ENCODE data around the gene SIMC1. TPM values are rescaled to one million over a fixed set of nuclear protein-coding genes. Genes with fewer than 3 reads are reported as not detected.
"Not testable (repeated sequence)": the region's sequence is repeated elsewhere in the genome, so short reads cannot be mapped to it uniquely, and the experiment has no call there.

Gene SIMC1
- total RNA-seq: 11.5 TPM
- long read RNA-seq, partial matches to known transcripts: 3 of 9 reads
- long read RNA-seq, other reads (novel, unspliced or antisense): 4 of 9 reads

GRCh38 chr5:176237971-176238644, at the start of gene SIMC1:
SIMC1 (plus strand) TSS chr5:176238424; CDS start chr5:176238509, 85 bp downstream.
- not testable (repeated sequence) for DNase-seq (ENCODE audit: low spot score)

- peak; percentile 67 for DNase-seq (ENCODE audit: low spot score)
These were observed 49.6 kb upstream of the SIMC1 start for GRCh38 chr5:176188506-176189193.

GRCh38 chr5:176189857-176190256, 48.4 kb upstream of the SIMC1 start:
- DNase-seq (ENCODE audit: low spot score): peak; percentile 59

DNA sequence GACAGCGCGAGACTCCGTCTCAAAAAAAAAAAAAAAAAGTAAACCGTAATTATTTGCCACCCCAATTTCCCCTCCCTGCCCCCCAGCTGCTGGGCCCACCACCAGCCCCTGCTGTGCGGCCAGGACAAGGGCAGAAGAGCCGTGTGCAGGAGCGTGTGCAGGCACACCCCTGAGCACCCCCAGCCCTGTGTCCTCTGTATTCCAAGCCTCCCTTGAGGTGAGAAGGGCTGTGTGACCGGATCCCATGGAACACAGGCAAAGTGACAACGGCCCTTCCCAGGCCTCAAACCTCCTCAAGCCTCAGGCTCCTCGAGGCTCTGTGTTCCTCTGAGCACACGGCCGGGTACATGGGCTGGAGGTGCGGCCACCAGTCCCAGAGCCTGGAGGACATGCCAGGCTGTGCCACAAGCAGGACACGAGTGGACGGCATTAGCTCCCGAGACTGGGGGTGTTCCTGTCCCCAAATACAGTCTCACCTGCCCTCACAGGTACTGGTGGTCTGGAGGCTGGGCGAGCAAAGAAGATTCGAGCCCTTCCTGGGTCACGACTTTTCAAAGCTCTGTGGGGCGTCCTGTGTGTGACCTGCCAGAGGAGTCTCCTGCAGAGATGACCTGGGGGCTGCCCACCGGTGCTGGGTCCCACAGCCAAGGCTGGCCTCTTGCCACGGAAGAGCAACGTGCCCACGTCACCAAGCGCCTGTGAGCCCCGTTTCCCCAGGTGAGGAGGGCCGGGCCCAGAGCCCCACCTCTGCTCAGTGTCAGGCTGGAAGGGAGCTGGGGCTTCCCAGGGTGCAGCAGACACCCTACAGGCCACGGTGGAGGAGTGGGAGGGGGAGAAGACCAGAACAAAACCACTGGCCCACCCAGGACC, 47.1 kb upstream of the SIMC1 start:
- peak; percentile 72 for DNase-seq (ENCODE audit: low spot score)

DNA sequence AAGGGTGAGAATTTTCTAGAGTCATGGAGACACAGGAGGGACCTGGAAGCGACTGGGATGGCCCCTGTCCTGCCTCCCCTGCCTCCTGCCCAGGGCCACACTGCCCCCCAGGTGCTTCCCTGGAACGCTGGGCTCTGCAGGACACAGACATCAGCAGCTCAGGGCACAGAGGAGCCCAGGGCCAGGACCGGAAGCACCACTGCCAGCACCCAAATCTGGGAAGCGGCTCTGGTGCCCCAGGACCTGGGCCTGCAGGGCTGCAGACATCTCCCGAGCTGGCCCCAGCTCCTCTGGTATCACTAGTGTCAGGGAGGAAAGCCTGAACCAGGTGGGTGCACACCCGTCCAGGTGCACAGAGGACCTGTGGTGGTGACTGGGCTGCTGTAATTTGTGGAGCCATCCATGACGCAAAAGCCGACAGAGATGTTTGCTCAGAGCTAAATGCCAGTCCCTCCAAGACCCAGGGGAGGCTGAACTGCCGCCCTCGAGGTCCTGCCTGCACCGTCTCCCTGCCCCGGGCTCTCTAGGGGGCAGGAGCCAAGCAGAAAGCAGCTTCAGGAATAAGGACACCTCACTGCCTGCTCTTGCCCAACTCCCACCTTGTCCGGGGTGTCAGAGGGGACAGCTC, 46.0 kb upstream of the SIMC1 start:
- peak; percentile 62 for DNase-seq (ENCODE audit: low spot score)

GRCh38 chr5:176192722-176193117, 45.5 kb upstream of the SIMC1 start:
- not testable (repeated sequence) for DNase-seq (ENCODE audit: low spot score)

- not testable (repeated sequence) for DNase-seq (ENCODE audit: low spot score)
These were observed 44.6 kb upstream of the SIMC1 start for GRCh38 chr5:176193636-176194035.

GRCh38 chr5:176194238-176195083, 43.8 kb upstream of the SIMC1 start:
- peak; percentile 88 for DNase-seq (ENCODE audit: low spot score)

DNA sequence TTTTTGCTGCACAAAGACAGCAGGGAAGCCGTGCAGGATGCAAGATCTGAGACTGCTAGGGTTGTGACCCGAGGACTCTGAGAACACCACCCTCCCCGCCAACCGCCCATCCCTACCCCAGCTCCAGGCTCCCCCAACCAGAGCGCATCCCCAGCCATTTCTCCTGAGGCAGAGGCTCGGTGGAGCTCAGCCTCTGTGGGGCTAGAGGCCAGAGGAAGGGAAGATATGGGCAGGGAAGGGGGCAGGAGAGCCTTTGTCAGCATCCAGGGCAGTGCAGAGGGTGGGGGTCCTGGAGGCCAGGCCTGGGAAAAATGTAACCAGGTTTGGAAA, 43.2 kb upstream of the SIMC1 start:
- peak; percentile 26 for DNase-seq (ENCODE audit: low spot score)

GRCh38 chr5:176195487-176196207, 42.6 kb upstream of the SIMC1 start:
- peak; percentile 67 for DNase-seq (ENCODE audit: low spot score)

DNA sequence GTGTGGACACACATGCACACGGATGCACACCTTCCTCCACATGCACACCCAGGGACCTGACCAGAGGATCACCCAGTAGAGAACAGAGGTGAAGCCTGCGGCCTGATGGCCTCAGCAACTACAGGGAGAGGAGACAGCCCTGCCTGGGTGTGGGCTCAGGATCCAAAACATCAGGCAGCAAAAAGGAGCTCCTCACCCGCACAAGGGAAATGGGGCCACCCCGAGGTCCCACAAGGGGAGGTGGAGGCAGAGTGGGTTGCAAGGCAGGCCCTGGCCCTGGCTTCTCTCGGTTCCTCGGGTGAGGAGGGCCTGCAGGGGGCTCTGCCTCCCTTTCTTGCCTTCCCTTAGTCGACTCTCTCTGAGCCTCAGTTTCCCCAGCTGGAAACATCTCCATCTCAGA, 41.4 kb upstream of the SIMC1 start:
- DNase-seq (ENCODE audit: low spot score): peak; percentile 57

DNA sequence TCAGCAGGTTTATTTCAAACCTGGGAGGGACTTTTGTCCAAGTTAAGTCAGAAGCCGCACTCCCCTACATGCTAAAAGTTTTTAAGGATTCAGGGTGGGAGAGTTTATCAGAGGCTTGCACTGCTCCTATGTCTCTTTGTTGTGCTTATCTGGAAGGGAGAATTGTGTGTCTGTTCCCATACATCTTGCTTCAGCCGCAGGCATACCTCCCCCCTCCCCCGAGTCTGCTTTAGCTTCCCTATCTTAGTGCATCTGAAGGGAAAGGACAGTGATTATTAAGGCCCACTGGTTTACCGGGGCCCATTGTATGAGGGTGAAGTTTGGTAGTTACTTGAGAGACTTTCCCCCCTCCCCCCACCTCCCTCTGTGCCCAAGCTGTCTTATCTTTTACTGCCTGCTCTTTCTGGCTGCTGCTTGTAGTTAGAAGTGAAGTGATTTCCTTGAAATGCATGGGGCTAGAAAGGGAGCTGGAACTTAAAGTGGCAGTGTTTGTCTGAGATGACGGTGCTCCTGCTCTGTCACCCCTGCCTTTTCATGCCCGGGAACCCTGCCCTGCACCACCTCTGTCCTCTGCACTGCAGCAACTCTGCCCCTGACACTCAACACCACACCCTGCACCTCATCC, 40.9 kb upstream of the SIMC1 start:
- peak; percentile 24 for DNase-seq (ENCODE audit: low spot score)

GRCh38 chr5:176198299-176198698, 39.9 kb upstream of the SIMC1 start:
- not testable (repeated sequence) for DNase-seq (ENCODE audit: low spot score)

DNA sequence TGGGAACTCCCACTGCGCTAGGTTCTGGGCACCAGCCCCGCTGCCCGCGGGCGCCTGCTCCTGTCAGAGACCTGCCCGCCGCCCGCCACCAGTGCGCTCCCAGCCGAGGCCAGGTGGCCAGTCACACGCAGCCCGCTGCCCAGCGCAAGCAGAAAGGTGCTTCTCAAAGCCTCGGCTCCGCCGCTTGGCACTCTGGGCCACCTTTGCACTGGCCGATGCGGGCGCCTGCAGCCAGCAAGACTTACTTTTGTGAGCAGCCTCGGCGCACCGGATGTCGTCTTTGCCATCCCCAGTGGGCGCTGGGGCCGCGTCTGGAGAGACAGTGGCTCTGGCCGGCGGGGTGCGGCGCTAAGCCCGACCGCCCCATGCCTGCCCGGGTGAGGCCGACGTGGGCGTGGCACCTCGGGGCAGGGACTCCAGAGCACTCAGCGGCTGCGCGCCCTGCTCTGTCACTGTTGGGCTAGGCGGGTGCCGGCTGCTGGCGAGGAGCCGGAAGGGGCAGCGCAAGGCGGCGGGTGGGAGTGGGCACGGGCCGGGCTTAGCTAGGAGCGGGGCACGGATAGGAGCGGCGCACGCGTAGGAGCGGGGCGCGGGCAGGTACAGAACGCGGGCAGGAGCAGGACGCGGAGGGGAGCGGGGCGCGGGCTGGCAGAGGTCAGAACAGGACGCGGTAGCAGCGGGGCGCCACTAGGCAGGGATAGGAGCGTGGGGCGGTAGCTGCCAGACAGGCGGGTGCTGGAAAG, 39.1 kb upstream of the SIMC1 start:
- DNase-seq (ENCODE audit: low spot score): peak; percentile 81

GRCh38 chr5:176199803-176200399, 38.3 kb upstream of the SIMC1 start:
- DNase-seq (ENCODE audit: low spot score): peak; percentile 45

GRCh38 chr5:176201811-176202210, 36.4 kb upstream of the SIMC1 start:
- peak; percentile 67 for DNase-seq (ENCODE audit: low spot score)

GRCh38 chr5:176203086-176203485, 35.1 kb upstream of the SIMC1 start:
- peak; percentile 67 for DNase-seq (ENCODE audit: low spot score)

DNA sequence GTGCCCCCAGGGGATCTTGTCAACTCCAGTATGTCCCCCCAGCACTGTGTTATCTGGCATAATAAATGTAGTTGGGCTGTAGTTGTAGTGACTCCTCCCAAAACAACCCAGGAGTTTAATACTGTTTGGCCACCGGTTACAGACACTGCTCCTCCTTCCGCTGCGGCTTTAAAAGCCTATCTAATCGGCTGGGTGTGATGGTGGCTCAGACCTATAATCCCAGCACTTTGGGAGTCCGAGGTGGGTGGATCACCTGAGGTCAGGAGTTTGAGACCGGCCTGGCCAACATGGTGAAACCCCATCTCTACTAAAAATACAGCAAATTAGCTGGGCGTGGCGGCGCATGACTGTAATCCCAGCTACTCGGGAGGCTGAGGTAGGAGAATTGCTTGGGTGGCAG, 34.7 kb upstream of the SIMC1 start:
- not testable (repeated sequence) for DNase-seq (ENCODE audit: low spot score)
